ENCODE measurements around the gene ST6GALNAC1. TPM values are rescaled to one million over a fixed set of nuclear protein-coding genes. Genes with fewer than 3 reads are reported as not detected.

ST6GALNAC1 gene
- total RNA-seq, 2 experiments from 2014 or later, result not detected

- no peak within 1 kb of the TSS for H3K27ac Mint-ChIP-seq
Observed at GRCh38 chr17:76585649-76586593, 57.6 kb downstream of the ST6GALNAC1 start, which contains the start of gene ST6GALNAC2. Gene ST6GALNAC2 (minus strand): TSS chr17:76585860. CDS start chr17:76585808, 52 bp downstream.

GRCh38 chr17:76585033-76585648 lies 58.4 kb downstream of the ST6GALNAC1 start:
- H3K27me3 Mint-ChIP-seq (ENCODE audit: low read depth), result peaks cover 57% of the 10 kb centered on the region
- ChIA-PET POLR2A (interaction anchor here (0.6 kb wide), 1 partner anchor 10 kb away, joined by 3 read pairs; no protein-coding TSS in a partner anchor), CTCF (interaction anchor here (0.9 to 3.4 kb wide), 7 partner anchors 27 to 129 kb away, joined by 3 to 25 read pairs (median 7); no protein-coding TSS in a partner anchor)
- ATAC-seq (peak; percentile 45), DNase-seq (no peak)
- no peak overlapping the region for H3K27ac Mint-ChIP-seq
- peak overlapping the region; percentile 56 for H3K4me3 Mint-ChIP-seq
- peaks cover 10% of the 10 kb centered on the region for H3K4me1 Mint-ChIP-seq (ENCODE audit: low read depth)
- H3K9me3 Mint-ChIP-seq (ENCODE audit: insufficient read depth), result no peaks in the 10 kb centered on the region
- H3K36me3 Mint-ChIP-seq (ENCODE audit: low read depth), result no peaks in the 10 kb centered on the region

More at GRCh38 chr17:76585649-76586593, 57.6 kb downstream of the ST6GALNAC1 start, which contains the start of gene ST6GALNAC2:
- DNase-seq (peak; percentile 32), ATAC-seq (peak; percentile 72)
- Mint-ChIP-seq H3K27me3 (ENCODE audit: low read depth) (peaks cover 57% of the 10 kb centered on the region), H3K36me3 (ENCODE audit: low read depth) (no peaks in the 10 kb centered on the region), H3K4me3 (peak within 1 kb of the TSS; percentile 56), H3K4me1 (ENCODE audit: low read depth) (peaks cover 10% of the 10 kb centered on the region), H3K9me3 (ENCODE audit: insufficient read depth) (no peaks in the 10 kb centered on the region)
- ChIA-PET CTCF (interaction anchor here (0.9 to 3.4 kb wide), 7 partner anchors 28 to 177 kb away, joined by 3 to 25 read pairs (median 5); no protein-coding TSS in a partner anchor), POLR2A (interaction anchor here (0.6 kb wide), 3 partner anchors 14 to 134 kb away, joined by 3 to 4 read pairs (median 3); no protein-coding TSS in a partner anchor)

GRCh38 chr17:76584427-76585032 lies 59.0 kb downstream of the ST6GALNAC1 start:
- Mint-ChIP-seq H3K36me3 (ENCODE audit: low read depth) (no peaks in the 10 kb centered on the region), H3K4me3 (peak overlapping the region; percentile 56), H3K27ac (no peak overlapping the region), H3K27me3 (ENCODE audit: low read depth) (peaks cover 52% of the 10 kb centered on the region), H3K9me3 (ENCODE audit: insufficient read depth) (no peaks in the 10 kb centered on the region), H3K4me1 (ENCODE audit: low read depth) (peaks cover 12% of the 10 kb centered on the region)
- no peak for ATAC-seq
- ChIA-PET CTCF (interaction anchor here (0.9 to 3.4 kb wide), 4 partner anchors 26 to 130 kb away, joined by 3 to 25 read pairs (median 6); no protein-coding TSS in a partner anchor), POLR2A (interaction anchor here (0.6 kb wide), 1 partner anchor 11 kb away, joined by 3 read pairs; no protein-coding TSS in a partner anchor)
- no peak for DNase-seq

GRCh38 chr17:76582660-76583059 lies 60.9 kb downstream of the ST6GALNAC1 start:
- Mint-ChIP-seq H3K27ac (no peak overlapping the region), H3K4me1 (ENCODE audit: low read depth) (peaks cover 16% of the 10 kb centered on the region), H3K27me3 (ENCODE audit: low read depth) (peaks cover 37% of the 10 kb centered on the region), H3K4me3 (no peak overlapping the region), H3K36me3 (ENCODE audit: low read depth) (no peaks in the 10 kb centered on the region), H3K9me3 (ENCODE audit: insufficient read depth) (no peaks in the 10 kb centered on the region)
- CTCF ChIA-PET, result no interaction called here
- DNase-seq, result no peak
- ATAC-seq, result no peak
- POLR2A ChIA-PET, result no interaction called here

- H3K36me3 Mint-ChIP-seq (ENCODE audit: low read depth), result no peaks in the 10 kb centered on the region
- no peak for DNase-seq
- peaks cover 27% of the 10 kb centered on the region for H3K27me3 Mint-ChIP-seq (ENCODE audit: low read depth)
- H3K4me1 Mint-ChIP-seq (ENCODE audit: low read depth), result peaks cover 13% of the 10 kb centered on the region
- ChIA-PET CTCF (interaction anchor here (0.8 kb wide), 1 partner anchor 100 kb away, joined by 3 read pairs; no protein-coding TSS in a partner anchor), POLR2A (no interaction called here)
- H3K9me3 Mint-ChIP-seq (ENCODE audit: insufficient read depth), result no peaks in the 10 kb centered on the region
- no peak overlapping the region for H3K27ac Mint-ChIP-seq
- no peak overlapping the region for H3K4me3 Mint-ChIP-seq
- ATAC-seq, result no peak
Observed at GRCh38 chr17:76581515-76581914, 62.0 kb downstream of the ST6GALNAC1 start.

- Mint-ChIP-seq H3K4me1 (ENCODE audit: low read depth) (peaks cover 6% of the 10 kb centered on the region), H3K4me3 (no peak overlapping the region), H3K36me3 (ENCODE audit: low read depth) (no peaks in the 10 kb centered on the region), H3K9me3 (ENCODE audit: insufficient read depth) (no peaks in the 10 kb centered on the region), H3K27ac (no peak overlapping the region), H3K27me3 (ENCODE audit: low read depth) (peaks cover 11% of the 10 kb centered on the region)
- DNase-seq (no peak), ATAC-seq (no peak)
- ChIA-PET CTCF (interaction anchor here (1.1 to 1.5 kb wide), 4 partner anchors 8 to 120 kb away, joined by 3 to 11 read pairs (median 4); no protein-coding TSS in a partner anchor), POLR2A (no interaction called here)
Observed at GRCh38 chr17:76579281-76579680, 64.3 kb downstream of the ST6GALNAC1 start.

- no peaks in the 10 kb centered on the region for H3K9me3 Mint-ChIP-seq (ENCODE audit: insufficient read depth)
- H3K27me3 Mint-ChIP-seq (ENCODE audit: low read depth), result peaks cover 7% of the 10 kb centered on the region
- H3K27ac Mint-ChIP-seq, result no peak overlapping the region
- CTCF ChIA-PET, result interaction anchor here (1.0 to 1.5 kb wide), 3 partner anchors 45 to 119 kb away, joined by 3 to 11 read pairs (median 3); no protein-coding TSS in a partner anchor
- no peak for ATAC-seq
- H3K4me1 Mint-ChIP-seq (ENCODE audit: low read depth), result peaks cover 6% of the 10 kb centered on the region
- H3K4me3 Mint-ChIP-seq, result no peak overlapping the region
- H3K36me3 Mint-ChIP-seq (ENCODE audit: low read depth), result no peaks in the 10 kb centered on the region
- POLR2A ChIA-PET, result no interaction called here
- DNase-seq, result no peak
Observed at GRCh38 chr17:76578376-76578775, 65.2 kb downstream of the ST6GALNAC1 start.

- no peak overlapping the region for H3K4me3 Mint-ChIP-seq
- H3K36me3 Mint-ChIP-seq (ENCODE audit: low read depth), result no peaks in the 10 kb centered on the region
- peaks cover 7% of the 10 kb centered on the region for H3K27me3 Mint-ChIP-seq (ENCODE audit: low read depth)
- ChIA-PET POLR2A (no interaction called here), CTCF (interaction anchor here (1.0 to 1.5 kb wide), 3 partner anchors 46 to 118 kb away, joined by 3 to 11 read pairs (median 3); no protein-coding TSS in a partner anchor)
- H3K4me1 Mint-ChIP-seq (ENCODE audit: low read depth), result peaks cover 6% of the 10 kb centered on the region
- H3K9me3 Mint-ChIP-seq (ENCODE audit: insufficient read depth), result no peaks in the 10 kb centered on the region
- DNase-seq (no peak), ATAC-seq (no peak)
- H3K27ac Mint-ChIP-seq, result no peak overlapping the region
Observed at GRCh38 chr17:76577876-76578275, 65.7 kb downstream of the ST6GALNAC1 start.

GRCh38 chr17:76576189-76576588 lies 67.4 kb downstream of the ST6GALNAC1 start:
- ATAC-seq (no peak), DNase-seq (no peak)
- POLR2A ChIA-PET, result no interaction called here
- Mint-ChIP-seq H3K27me3 (ENCODE audit: low read depth) (no peaks in the 10 kb centered on the region), H3K27ac (no peak overlapping the region), H3K36me3 (ENCODE audit: low read depth) (no peaks in the 10 kb centered on the region), H3K9me3 (ENCODE audit: insufficient read depth) (no peaks in the 10 kb centered on the region), H3K4me1 (ENCODE audit: low read depth) (peaks cover 6% of the 10 kb centered on the region), H3K4me3 (no peak overlapping the region)
- CTCF ChIA-PET, result interaction anchor here (0.6 to 0.8 kb wide), 2 partner anchors 19 to 53 kb away, joined by 3 read pairs; no protein-coding TSS in a partner anchor

- no peak overlapping the region for H3K4me3 Mint-ChIP-seq
- ChIA-PET POLR2A (no interaction called here), CTCF (interaction anchor here (0.6 to 0.8 kb wide), 2 partner anchors 18 to 52 kb away, joined by 3 read pairs; no protein-coding TSS in a partner anchor)
- H3K36me3 Mint-ChIP-seq (ENCODE audit: low read depth), result no peaks in the 10 kb centered on the region
- DNase-seq (no peak), ATAC-seq (no peak)
- no peaks in the 10 kb centered on the region for H3K27me3 Mint-ChIP-seq (ENCODE audit: low read depth)
- H3K27ac Mint-ChIP-seq, result no peak overlapping the region
- peaks cover 6% of the 10 kb centered on the region for H3K4me1 Mint-ChIP-seq (ENCODE audit: low read depth)
- no peaks in the 10 kb centered on the region for H3K9me3 Mint-ChIP-seq (ENCODE audit: insufficient read depth)
Observed at GRCh38 chr17:76575570-76575969, 68.0 kb downstream of the ST6GALNAC1 start.

All from activated CD8-positive, alpha-beta T cell treated with anti-CD3 and anti-CD28 coated beads, Interleukin-2, amount 10 ng/mL, durations not matched to agents 7 days and 5 days (primary cell).